GM13976 (cell line): Measurements from ENCODE around the gene HPGDS.

ENCODE experiments used
- DNase-seq: peaks from one replicate; pipeline ENCODE4 v3.0.0; 2012; ENCODE audit warnings: low spot score
- CTCF ChIP-seq: IDR thresholded peaks from 2 replicates; pipeline ENCODE4 v1.5.1; 2012; ENCODE audit warnings: borderline replicate concordance, mild to moderate bottlenecking; ENCODE audit not compliant: insufficient read depth; ENCODE audit errors: extremely low read depth, missing control alignments, control extremely low read depth
- in situ Hi-C: fragments of 300-500 bp; cut with MboI; formaldehyde crosslinking; loops from one replicate; pipeline ENCODE4 v1.12.0; 2022; ENCODE audit warnings: low sequenced_read_pairs, mixed read lengths, inconsistent platforms; ENCODE audit not compliant: unreplicated experiment

Gene HPGDS

DNA sequence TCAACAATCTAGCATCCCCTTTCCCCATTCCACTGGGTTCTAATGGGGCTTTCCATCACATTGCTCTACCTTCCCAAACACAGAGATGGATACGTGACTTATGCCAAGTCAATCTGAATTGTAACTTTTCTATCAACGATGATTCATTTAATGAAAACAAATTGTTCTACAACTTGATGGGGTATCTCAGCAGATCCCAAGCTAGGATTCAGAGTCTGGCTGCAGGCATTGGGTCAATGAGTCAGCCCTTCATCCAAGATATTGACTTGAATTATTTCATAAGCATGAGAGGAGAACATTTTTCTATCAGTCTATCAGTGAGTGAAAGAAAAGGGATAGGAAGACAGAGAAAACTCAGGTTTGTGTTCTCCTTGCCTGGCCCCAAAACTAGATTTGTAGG lies 15.0 kb upstream of the HPGDS start:
- no peak for TF ChIP-seq CTCF
- no peak for DNase-seq
- in situ Hi-C loops, result no loop called here

- in situ Hi-C loops, result no loop called here
- DNase-seq, result no peak
- TF ChIP-seq CTCF, result no peak
Measured at GRCh38 chr4:94356444-94356843, 13.8 kb upstream of the HPGDS start.

GRCh38 chr4:94354474-94354896 lies 11.8 kb upstream of the HPGDS start:
- no peak for TF ChIP-seq CTCF
- in situ Hi-C loops, result no loop called here
- no peak for DNase-seq

- no peak for TF ChIP-seq CTCF
- in situ Hi-C loops, result no loop called here
- no peak for DNase-seq
Measured at GRCh38 chr4:94352996-94353395, 10.4 kb upstream of the HPGDS start.

GRCh38 chr4:94352163-94352562 lies 9.5 kb upstream of the HPGDS start:
- DNase-seq, result no peak
- in situ Hi-C loops, result no loop called here
- TF ChIP-seq CTCF, result no peak

DNA sequence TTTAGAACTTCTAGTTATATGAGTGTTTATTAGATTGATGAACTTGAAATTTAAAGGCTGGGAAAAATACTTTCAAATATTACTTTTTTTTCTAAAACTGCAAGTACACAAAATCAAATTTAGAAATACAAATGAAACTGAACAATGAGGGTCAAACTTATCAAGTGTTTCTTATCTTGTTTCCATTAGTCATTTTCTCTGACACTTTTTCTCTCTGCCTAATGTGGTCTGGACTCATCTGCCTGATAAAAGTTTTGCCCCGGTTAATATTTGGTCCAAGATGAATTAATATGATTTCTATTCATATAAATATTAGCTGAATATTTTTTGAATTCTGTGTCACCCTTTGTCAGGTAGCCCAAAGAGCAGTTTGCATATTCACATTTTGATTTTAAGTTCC lies 8.7 kb upstream of the HPGDS start:
- in situ Hi-C loops, result no loop called here
- TF ChIP-seq CTCF, result no peak
- DNase-seq, result no peak

DNA sequence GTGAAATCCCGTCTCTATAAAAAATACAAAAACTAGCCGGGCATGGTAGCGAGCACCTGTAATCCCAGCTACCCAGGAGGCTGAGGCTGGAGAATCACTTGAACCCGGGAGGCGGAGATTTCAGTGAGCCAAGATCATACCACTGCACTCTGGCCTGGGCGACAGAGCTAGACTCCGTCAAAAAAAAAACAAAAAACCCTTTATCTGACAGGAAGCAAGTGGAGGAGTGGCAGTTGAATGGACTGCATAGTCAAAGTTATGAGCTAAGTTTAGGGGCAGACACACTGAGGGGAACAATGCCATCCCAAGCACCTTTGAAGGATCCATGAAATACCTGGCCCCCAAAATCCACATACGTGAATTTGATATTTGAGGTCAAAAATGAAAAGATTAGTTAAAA lies 7.5 kb upstream of the HPGDS start:
- TF ChIP-seq CTCF, result no peak
- in situ Hi-C loops, result no loop called here
- DNase-seq, result no peak
